IMR-90 (cell line): Measurements from ENCODE around the gene ALG6. TPM values are rescaled to one million over a fixed set of nuclear protein-coding genes. Genes with fewer than 3 reads are reported as not detected.

Experiments
- ATAC-seq: fragments of 200-7000 bp; cut with Tn5 transposase; 2 replicates; pipeline ENCODE4 v1.9.1; 2020; ENCODE audit warnings: low read depth, mild to moderate bottlenecking, moderate library complexity
- BruUV-seq: library from RNA; stranded (reverse); fragments of 400-500 nt; replicated peaks from 2 replicates; lab custom pipeline; 2021; lab: Mats Ljungman, UMichigan
- CTCF ChIA-PET: fragments of 300-600 bp; formaldehyde crosslinking; extraction: SDS; loops from one replicate; lab custom pipeline; 2021; ENCODE audit warnings: antibody characterized with exemption; lab: Yijun Ruan, JAX
- POLR2A ChIA-PET: fragments of 300-600 bp; sonication (Branson Sonifier 250); formaldehyde crosslinking; loops from one replicate; lab custom pipeline; 2022; ENCODE audit warnings: antibody characterized with exemption; ENCODE audit not compliant: unreplicated experiment; lab: Charles Lee
- DNase-seq: peaks from one replicate; pipeline ENCODE4 v3.0.0; 2013
- H2AFZ ChIP-seq: replicated peaks from 2 replicates; pipeline ENCODE3; 2013; ENCODE audit warnings: low read length, mild to moderate bottlenecking; ENCODE audit not compliant: poor library complexity
- H2AK5ac ChIP-seq: 2 replicates; pipeline ENCODE4 v1.6.1; 2013; ENCODE audit warnings: low read depth, low read length, inconsistent platforms
- H2AK9ac ChIP-seq: replicated peaks from 2 replicates; pipeline ENCODE3; 2013; ENCODE audit warnings: mild to moderate bottlenecking, low read depth, low read length, moderate library complexity; ENCODE audit not compliant: poor library complexity
- H2BK120ac ChIP-seq: 2 replicates; pipeline ENCODE4 v1.6.1; 2013; ENCODE audit warnings: low read depth, low read length, inconsistent platforms
- H2BK15ac ChIP-seq: 3 replicates; pipeline ENCODE4 v1.6.1; 2013; ENCODE audit warnings: low read depth, low read length, inconsistent platforms
- H2BK20ac ChIP-seq: 2 replicates; pipeline ENCODE4 v1.6.1; 2013; ENCODE audit warnings: low read depth, mild to moderate bottlenecking, inconsistent platforms, low read length, moderate library complexity
- H2BK5ac ChIP-seq: 2 replicates; pipeline ENCODE4 v1.6.1; 2013; ENCODE audit warnings: mild to moderate bottlenecking, low read depth, low read length, inconsistent platforms; ENCODE audit not compliant: poor library complexity, severe bottlenecking
- H3K14ac ChIP-seq: replicated peaks from 2 replicates; pipeline ENCODE4 v1.6.1; 2013; ENCODE audit warnings: low read depth, low read length, inconsistent platforms
- H3K18ac ChIP-seq: 2 replicates; pipeline ENCODE4 v1.6.1; 2013; ENCODE audit warnings: low read depth, low read length, control low read depth
- H3K23ac ChIP-seq: 2 replicates; pipeline ENCODE4 v1.6.1; 2013; ENCODE audit warnings: low read depth, low read length, inconsistent platforms
- H3K27ac ChIP-seq: 2 replicates; pipeline ENCODE4 v1.5.1; 2013; ENCODE audit warnings: mild to moderate bottlenecking, control low read depth, low read length; ENCODE audit not compliant: insufficient read depth
- H3K27me3 ChIP-seq: 2 replicates; pipeline ENCODE4 v1.6.1; 2013; ENCODE audit warnings: low read length; ENCODE audit not compliant: control insufficient read depth, insufficient read depth
- H3K36me3 ChIP-seq: 2 replicates; pipeline ENCODE4 v1.6.1; 2013; ENCODE audit warnings: low read length, mixed read lengths; ENCODE audit not compliant: control insufficient read depth, insufficient read depth
- H3K4ac ChIP-seq: 2 replicates; pipeline ENCODE4 v1.6.1; 2013; ENCODE audit warnings: low read depth, low read length, inconsistent platforms
- H3K4me1 ChIP-seq: 2 replicates; pipeline ENCODE4 v1.6.1; 2013; ENCODE audit warnings: low read length, mixed read lengths; ENCODE audit not compliant: control insufficient read depth, insufficient read depth
- H3K4me2 ChIP-seq: 2 replicates; pipeline ENCODE4 v1.6.1; 2013; ENCODE audit warnings: low read depth, mild to moderate bottlenecking, control low read depth, low read length, moderate library complexity
- H3K4me3 ChIP-seq: 2 replicates; pipeline ENCODE4 v1.5.1; 2013; ENCODE audit warnings: low read depth, mild to moderate bottlenecking, control low read depth, low read length, moderate library complexity; ENCODE audit not compliant: insufficient read depth
- H3K56ac ChIP-seq: 2 replicates; pipeline ENCODE4 v1.6.1; 2013; ENCODE audit warnings: low read length, inconsistent platforms; ENCODE audit not compliant: insufficient read depth; ENCODE audit errors: extremely low read depth
- H3K79me1 ChIP-seq, 2 experiments: 2 replicates each; pipeline ENCODE4 v1.6.1; 2013; ENCODE audit warnings: low read length in 2 of 2, inconsistent platforms in 1 of 2, low read depth in 1 of 2
- H3K9ac ChIP-seq: 2 replicates; pipeline ENCODE4 v1.6.1; 2013; ENCODE audit warnings: low read depth, low read length, control low read depth
- H3K9me1 ChIP-seq: 2 replicates; pipeline ENCODE4 v1.6.1; 2013; ENCODE audit warnings: low read length, inconsistent platforms; ENCODE audit not compliant: insufficient read depth
- H3K9me3 ChIP-seq: 2 replicates; pipeline ENCODE4 v1.6.1; 2013; ENCODE audit warnings: low read length; ENCODE audit not compliant: control insufficient read depth, insufficient read depth
- H4K20me1 ChIP-seq: 2 replicates; pipeline ENCODE4 v1.6.1; 2013; ENCODE audit warnings: low read length, inconsistent platforms; ENCODE audit not compliant: insufficient read depth
- H4K5ac ChIP-seq: 2 replicates; pipeline ENCODE4 v1.6.1; 2013; ENCODE audit warnings: mild to moderate bottlenecking, low read depth, low read length, control low read depth
- H4K8ac ChIP-seq, 2 experiments: 2 replicates each; pipeline ENCODE4 v1.6.1; 2013; ENCODE audit warnings: low read depth in 2 of 2, low read length in 2 of 2, control low read depth in 1 of 2, inconsistent platforms in 1 of 2
- H4K91ac ChIP-seq: 2 replicates; pipeline ENCODE4 v1.6.1; 2013; ENCODE audit warnings: low read depth, low read length, inconsistent platforms; ENCODE audit not compliant: insufficient read depth
- RCOR1 ChIP-seq: IDR thresholded peaks from 2 replicates; pipeline ENCODE4 v1.6.1; 2012; ENCODE audit warnings: mild to moderate bottlenecking, low read length, improper control_type of control experiment; ENCODE audit not compliant: insufficient replicate concordance
- RFX5 ChIP-seq: IDR thresholded peaks from 2 replicates; pipeline ENCODE4 v1.8.0; 2012; ENCODE audit warnings: low read depth, mild to moderate bottlenecking, low read length, moderate library complexity
- dilution Hi-C: fragments of 300-500 bp; cut with HindIII; formaldehyde crosslinking; loops from one replicate; pipeline ENCODE4 v1.14.3; 2018; ENCODE audit warnings: low sequenced_read_pairs; ENCODE audit not compliant: unreplicated experiment
- in situ Hi-C: fragments of 300-500 bp; cut with MboI; formaldehyde crosslinking; loops from 3 replicates; pipeline ENCODE4 v1.14.3; 2019; ENCODE audit warnings: low sequenced_read_pairs, inconsistent platforms, mixed read lengths
- intact Hi-C: fragments of 100-400 bp; cut with micrococcal nuclease; formaldehyde crosslinking; loops from 2 replicates; pipeline ENCODE4 v1.10.0; 2022
- polyA plus RNA-seq, 3 experiments: library from polyadenylated mRNA; depleted of rRNA; stranded (reverse); fragments of >200 nt; gene quantifications; 2 replicates each; pipeline ENCODE4 v1.2.3, GENCODE V29; 2012; ENCODE audit warnings: low replicate concordance in 1 of 3
- total RNA-seq: library from RNA; depleted of rRNA; stranded (reverse); fragments of >200 nt; gene quantifications from 2 replicates; pipeline ENCODE4 v1.2.3, GENCODE V29; 2012

The ALG6 gene
- total and polyA plus RNA-seq, 2 of the 4 experiments (the other 2 are of a cell fraction): 4.8 to 6.5 TPM

- CTCF ChIA-PET: no interaction called here
- ATAC-seq: no peak
Observed at GRCh38 chr1:63405021-63405420, 37.6 kb downstream of the ALG6 start.

More at GRCh38 chr1:63405021-63405420, 37.6 kb downstream of the ALG6 start:
- H2BK15ac ChIP-seq: no peak overlapping the region; the same call in 2 of the 3 replicates
- peaks cover 4% of the 10 kb centered on the region; the same call in 1 of the 2 replicates for H3K4me1 ChIP-seq
- peak overlapping the region; percentile 37; the same call in 1 of the 2 replicates for H3K18ac ChIP-seq
- no peak overlapping the region for H3K27ac ChIP-seq
- no peak overlapping the region for H2AK9ac ChIP-seq
- H2BK120ac ChIP-seq: no peak overlapping the region
- H3K14ac ChIP-seq: no peak overlapping the region
- no peak for DNase-seq
- H4K20me1 ChIP-seq: no peaks in the 10 kb centered on the region
- H3K4ac ChIP-seq: no peak overlapping the region
- no peak for TF ChIP-seq RFX5
- TF ChIP-seq RCOR1: no peak
- intact Hi-C loops (loop anchor here (5.0 kb wide), 1 partner anchor 38 kb away; the partner anchor contains the start of gene ALG6), dilution Hi-C loops (no loop called here), in situ Hi-C loops (no loop called here)
- H4K8ac ChIP-seq: peak overlapping the region in 1 of 2 experiments; percentile 21; a peak in 1 of 4 replicates
- H4K5ac ChIP-seq: no peak overlapping the region
- POLR2A ChIA-PET: no interaction called here
- H3K4me3 ChIP-seq: no peak overlapping the region
- H3K79me1 ChIP-seq: no peaks in the 10 kb centered on the region
- no peak overlapping the region for H2BK20ac ChIP-seq
- H3K9ac ChIP-seq: no peak overlapping the region
- no peak overlapping the region for H3K23ac ChIP-seq
- no TSS peak for BruUV-seq
- H3K36me3 ChIP-seq: 0 out of 2 replicates have a peak, but pooled peaks cover 2% of the 10 kb centered on the region
- no peak overlapping the region for H2BK5ac ChIP-seq
- no peak overlapping the region for H4K91ac ChIP-seq
- no peaks in the 10 kb centered on the region for H3K27me3 ChIP-seq
- H3K56ac ChIP-seq: no peak overlapping the region
- no peaks in the 10 kb centered on the region for H3K9me3 ChIP-seq
- H3K4me2 ChIP-seq: no peak overlapping the region
- H2AK5ac ChIP-seq: peak overlapping the region; percentile 43; the same call in 1 of the 2 replicates
- no peak overlapping the region for H2AFZ ChIP-seq
- H3K9me1 ChIP-seq: no peaks in the 10 kb centered on the region
